ENCODE data around the gene MYRIP.

DNA sequence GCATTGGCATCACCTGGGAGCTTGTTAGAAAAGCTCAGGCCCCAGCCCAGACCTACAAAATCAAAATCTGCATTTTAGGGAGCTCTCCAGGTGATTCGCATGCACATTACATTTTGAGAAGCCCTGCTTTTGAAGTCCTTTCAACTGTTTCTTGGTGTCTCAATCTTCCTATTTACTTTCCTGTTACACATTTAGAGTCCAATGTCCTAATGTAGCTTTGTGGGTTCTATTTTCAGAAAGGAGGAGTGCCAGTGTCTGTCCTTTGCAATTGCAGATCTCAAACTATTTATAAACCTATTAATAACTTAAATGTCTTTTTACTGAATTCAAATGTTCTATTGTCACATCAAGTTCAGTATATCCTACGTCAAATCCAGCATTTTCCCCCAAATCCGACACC, 27.8 kb upstream of the MYRIP start:
- no peak for TF ChIP-seq POLR2A (IDR thresholded peaks at IDR 0.05)
- TF ChIP-seq, protein P1, sequence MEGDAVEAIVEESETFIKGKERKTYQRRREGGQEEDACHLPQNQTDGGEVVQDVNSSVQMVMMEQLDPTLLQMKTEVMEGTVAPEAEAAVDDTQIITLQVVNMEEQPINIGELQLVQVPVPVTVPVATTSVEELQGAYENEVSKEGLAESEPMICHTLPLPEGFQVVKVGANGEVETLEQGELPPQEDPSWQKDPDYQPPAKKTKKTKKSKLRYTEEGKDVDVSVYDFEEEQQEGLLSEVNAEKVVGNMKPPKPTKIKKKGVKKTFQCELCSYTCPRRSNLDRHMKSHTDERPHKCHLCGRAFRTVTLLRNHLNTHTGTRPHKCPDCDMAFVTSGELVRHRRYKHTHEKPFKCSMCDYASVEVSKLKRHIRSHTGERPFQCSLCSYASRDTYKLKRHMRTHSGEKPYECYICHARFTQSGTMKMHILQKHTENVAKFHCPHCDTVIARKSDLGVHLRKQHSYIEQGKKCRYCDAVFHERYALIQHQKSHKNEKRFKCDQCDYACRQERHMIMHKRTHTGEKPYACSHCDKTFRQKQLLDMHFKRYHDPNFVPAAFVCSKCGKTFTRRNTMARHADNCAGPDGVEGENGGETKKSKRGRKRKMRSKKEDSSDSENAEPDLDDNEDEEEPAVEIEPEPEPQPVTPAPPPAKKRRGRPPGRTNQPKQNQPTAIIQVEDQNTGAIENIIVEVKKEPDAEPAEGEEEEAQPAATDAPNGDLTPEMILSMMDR (IDR thresholded peaks at IDR 0.05): no peak
